GM19035 (cell line): ENCODE data around the gene NMRK2.

Source experiments
- ATAC-seq: cut with Tn5 transposase; IDR thresholded peaks from one replicate; pipeline ENCODE4 v1.9.1; 2021; ENCODE audit not compliant: unreplicated experiment

Gene NMRK2

DNA sequence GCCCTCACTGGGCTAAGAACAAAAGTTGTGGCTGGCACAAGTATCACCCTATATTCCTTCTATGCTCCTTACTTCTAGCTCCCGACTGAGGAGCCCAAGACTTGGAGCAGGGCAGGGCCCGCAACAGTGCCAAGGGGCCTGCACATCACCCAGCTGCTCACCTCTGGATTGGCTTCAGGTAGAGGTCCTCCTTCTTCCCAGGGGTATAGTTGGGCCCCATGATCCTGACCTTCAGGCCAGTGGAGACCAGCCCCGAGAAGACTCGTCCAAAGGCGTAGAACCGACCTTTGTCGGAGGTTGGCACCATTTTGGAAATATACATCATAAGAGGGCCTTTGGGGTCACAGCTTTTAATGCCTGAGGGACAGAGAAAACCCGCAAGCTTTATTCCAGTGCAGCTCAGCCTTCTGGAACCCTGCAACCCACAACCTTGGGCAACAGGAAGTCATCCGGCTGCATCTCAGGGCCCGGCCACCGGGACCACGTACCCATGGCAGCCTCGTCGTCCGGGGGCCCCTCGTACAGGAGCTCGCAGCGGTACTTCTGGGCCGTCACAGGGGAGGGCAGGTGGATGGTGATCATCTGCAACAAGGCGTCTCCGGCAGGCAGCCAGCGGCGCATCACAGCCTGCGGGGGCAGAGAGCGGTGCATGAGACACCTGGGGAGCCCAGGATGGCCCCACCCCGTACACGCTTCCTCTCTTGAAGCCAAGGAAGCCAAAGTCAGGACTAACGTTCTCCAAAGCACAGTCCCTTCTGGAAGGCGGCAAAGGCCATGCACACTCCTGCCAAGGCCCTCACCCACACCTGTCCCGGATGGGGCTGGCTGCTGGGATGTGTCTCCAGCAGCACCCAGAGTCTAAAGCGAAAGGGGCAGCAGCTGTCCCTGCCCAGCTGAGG is 47.7 kb downstream of the NMRK2 start:
- ATAC-seq = no peak

DNA sequence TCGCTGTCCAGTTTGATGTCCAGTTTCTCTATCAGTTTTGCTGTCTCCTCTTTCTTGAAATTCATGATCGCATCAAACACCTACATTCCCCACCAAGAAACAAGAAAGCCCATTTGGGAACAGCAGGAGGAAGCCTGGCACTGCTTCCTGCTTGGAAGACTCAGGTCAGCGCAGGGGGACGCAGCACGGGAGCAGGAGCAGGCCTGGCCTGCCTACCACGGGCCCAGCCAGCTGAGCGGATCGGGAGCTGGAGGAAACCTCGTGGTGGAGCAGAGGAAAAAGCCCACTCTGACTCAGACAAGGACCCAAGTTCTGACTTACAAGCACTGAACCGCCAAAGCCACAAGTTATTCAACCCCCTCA is 48.5 kb downstream of the NMRK2 start:
- no peak for ATAC-seq

- ATAC-seq = no peak
Observed at GRCh38 chr19:3981736-3982681, 49.1 kb downstream of the NMRK2 start.

GRCh38 chr19:3982701-3983541 is 50.1 kb downstream of the NMRK2 start:
- ATAC-seq = no peak

DNA sequence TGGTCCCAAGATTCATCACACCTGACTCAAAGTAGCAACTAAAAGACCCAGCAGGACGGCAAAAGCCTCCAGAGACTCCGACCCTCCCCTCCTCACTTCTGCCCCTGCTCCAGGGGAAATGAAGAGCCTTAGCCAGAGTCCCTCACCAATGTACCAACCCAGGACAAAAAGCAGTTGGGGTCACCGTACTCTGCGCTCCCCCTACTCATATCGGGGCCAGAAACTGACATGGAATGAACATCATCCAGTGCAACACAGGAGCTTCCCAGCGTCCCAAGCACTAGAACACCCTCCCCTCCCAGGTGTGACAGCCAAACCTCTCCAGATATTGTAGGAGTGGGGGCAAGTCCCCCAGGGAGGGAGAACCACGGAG is 50.7 kb downstream of the NMRK2 start:
- no peak for ATAC-seq

GRCh38 chr19:3983936-3984583 is 51.2 kb downstream of the NMRK2 start:
- no peak for ATAC-seq

- no peak for ATAC-seq
Observed at GRCh38 chr19:3984584-3984907, 51.7 kb downstream of the NMRK2 start.

DNA sequence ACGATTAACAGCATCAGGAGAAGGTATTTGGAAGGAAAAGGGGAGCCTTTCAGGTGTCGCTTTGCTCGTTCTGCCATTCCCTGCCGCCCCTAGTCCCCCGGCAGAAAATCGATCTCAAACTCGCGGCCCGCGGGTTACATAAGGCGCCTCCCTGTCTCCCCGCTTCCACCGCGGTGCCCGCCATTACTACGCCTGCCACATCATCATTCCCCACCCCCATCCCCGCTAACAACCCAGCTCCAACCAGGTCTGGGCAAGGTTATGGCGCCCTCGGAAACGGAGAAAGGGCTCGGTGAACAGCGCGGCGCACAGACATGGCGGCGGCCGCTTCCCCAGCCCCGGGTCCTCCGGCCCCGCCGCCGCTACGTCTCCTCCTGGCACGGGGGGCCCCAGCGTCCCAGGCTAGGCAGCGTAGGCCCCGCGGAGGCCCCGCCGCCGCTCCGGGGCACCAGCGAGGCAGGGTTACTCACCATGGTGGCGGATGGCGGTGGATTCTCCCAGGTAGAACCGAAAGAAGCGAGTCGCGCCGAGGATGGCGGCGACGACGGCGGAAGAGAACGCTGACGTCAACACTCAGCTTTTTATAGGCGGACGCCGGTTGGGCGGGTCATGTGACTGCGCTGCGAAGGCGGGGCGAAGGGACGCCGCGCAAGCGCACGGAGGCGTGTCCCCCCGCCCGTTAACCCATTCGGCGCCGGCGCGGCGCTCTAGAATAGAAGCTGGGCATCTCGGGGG is 52.2 kb downstream of the NMRK2 start, which contains the start of gene EEF2:
TSS of gene EEF2 (minus strand) at position 556 of the 735 bp plus-strand sequence. CDS start at position 473, 83 bp downstream.
- ATAC-seq = peak; percentile 52

DNA sequence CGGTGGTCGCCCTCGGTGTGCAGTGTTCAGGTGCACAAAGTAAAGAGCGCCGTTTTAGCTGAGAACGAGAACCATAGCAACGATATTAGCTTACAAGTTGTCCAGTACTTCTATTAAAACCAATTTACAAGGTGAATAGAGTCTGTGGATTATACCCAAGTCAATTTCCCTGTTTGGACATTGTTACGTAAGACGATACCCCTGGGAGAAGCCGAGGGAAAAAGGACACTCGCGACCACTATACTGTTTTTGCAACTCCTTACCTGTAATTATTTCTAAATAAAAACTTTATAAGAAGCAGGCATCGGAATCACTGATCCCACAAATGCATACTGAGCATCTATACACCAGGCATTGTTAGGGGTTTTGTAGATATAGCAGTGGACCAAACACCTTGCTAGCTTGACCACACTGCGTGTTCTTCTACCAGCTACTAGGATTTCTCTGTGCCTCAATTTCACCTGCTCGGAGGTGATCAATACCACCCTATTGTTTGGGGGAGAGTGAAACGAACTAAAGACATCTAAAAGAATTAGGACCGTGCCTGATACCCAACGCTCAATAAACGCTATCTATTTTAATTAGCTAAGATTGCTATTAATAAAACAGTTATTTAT is 52.9 kb downstream of the NMRK2 start:
- ATAC-seq = no peak

- no peak for ATAC-seq
Observed at GRCh38 chr19:3986260-3987041, 53.6 kb downstream of the NMRK2 start.

DNA sequence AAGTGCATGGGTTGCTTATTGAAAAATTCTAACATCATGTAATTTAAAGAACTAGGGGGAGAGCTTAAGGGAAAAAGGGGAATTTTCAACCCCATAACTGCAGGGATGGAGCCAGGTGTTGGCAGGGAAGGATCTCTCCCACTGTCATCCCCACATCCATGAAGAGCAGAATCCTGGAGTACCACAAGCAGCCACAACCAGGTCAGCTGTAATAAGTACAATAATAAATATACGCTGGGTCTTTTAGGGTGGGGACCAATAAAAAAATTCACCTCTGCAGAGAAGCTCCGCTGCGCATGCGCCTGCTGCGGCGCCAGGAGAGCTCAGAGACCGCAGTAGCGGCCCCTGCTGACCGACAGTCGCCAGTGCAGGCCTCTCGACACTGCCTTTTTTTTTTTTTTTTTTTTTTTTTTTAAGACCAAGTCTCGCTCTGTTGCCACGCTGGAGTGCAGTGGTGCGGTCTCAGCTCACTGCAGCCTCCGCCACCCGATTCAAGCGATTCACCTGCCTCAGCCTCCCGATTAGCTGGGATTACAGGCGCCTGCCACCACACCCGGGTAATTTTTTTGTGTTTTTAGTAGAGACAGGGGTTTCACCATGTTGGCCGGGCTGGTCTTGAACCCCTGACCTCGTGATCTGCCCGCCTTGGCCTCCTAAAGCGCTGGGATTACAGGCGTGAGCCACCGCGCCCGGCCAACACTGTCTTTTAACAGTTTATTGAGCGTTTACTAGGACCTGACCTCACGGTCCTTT is 54.9 kb downstream of the NMRK2 start:
- peak; percentile 41 for ATAC-seq

GRCh38 chr19:3990815-3991117 is 57.9 kb downstream of the NMRK2 start:
- ATAC-seq = no peak
